PFSK-1 (cell line): Measurements from ENCODE around the gene RRH.

ENCODE experiments used
- FOXP2 ChIP-seq: optimal IDR thresholded peaks from 2 replicates; pipeline ENCODE3; 2011; ENCODE audit warnings: borderline replicate concordance, control low read depth, inconsistent platforms; ENCODE audit not compliant: insufficient read depth; ENCODE audit errors: extremely low read length, extremely low read depth
- POLR2AphosphoS5 ChIP-seq: IDR thresholded peaks from 2 replicates; pipeline ENCODE4 v1.6.1; 2012; ENCODE audit warnings: low read depth, mild to moderate bottlenecking, control low read depth, low read length, moderate library complexity
- SIN3A ChIP-seq: IDR thresholded peaks from 2 replicates; pipeline ENCODE4 v1.6.1; 2012; ENCODE audit warnings: mild to moderate bottlenecking, low read length, moderate library complexity, borderline replicate concordance; ENCODE audit not compliant: insufficient read depth
- TAF1 ChIP-seq: IDR thresholded peaks from 2 replicates; pipeline ENCODE4 v1.6.1; 2012; ENCODE audit warnings: low read length, control low read depth, borderline replicate concordance; ENCODE audit not compliant: insufficient read depth
- TF ChIP-seq, protein P1 (sequence below), 2 experiments: IDR thresholded peaks; 2 replicates each; pipeline versions ENCODE4 v1.6.1 to v1.8.0; 2011 to 2012; ENCODE audit warnings: low read depth in 2 of 2, low read length in 2 of 2, control low read depth in 1 of 2, inconsistent platforms in 1 of 2, mild to moderate bottlenecking in 1 of 2, moderate library complexity in 1 of 2; ENCODE audit not compliant: insufficient read depth in 1 of 2

- TF ChIP-seq, protein P1, sequence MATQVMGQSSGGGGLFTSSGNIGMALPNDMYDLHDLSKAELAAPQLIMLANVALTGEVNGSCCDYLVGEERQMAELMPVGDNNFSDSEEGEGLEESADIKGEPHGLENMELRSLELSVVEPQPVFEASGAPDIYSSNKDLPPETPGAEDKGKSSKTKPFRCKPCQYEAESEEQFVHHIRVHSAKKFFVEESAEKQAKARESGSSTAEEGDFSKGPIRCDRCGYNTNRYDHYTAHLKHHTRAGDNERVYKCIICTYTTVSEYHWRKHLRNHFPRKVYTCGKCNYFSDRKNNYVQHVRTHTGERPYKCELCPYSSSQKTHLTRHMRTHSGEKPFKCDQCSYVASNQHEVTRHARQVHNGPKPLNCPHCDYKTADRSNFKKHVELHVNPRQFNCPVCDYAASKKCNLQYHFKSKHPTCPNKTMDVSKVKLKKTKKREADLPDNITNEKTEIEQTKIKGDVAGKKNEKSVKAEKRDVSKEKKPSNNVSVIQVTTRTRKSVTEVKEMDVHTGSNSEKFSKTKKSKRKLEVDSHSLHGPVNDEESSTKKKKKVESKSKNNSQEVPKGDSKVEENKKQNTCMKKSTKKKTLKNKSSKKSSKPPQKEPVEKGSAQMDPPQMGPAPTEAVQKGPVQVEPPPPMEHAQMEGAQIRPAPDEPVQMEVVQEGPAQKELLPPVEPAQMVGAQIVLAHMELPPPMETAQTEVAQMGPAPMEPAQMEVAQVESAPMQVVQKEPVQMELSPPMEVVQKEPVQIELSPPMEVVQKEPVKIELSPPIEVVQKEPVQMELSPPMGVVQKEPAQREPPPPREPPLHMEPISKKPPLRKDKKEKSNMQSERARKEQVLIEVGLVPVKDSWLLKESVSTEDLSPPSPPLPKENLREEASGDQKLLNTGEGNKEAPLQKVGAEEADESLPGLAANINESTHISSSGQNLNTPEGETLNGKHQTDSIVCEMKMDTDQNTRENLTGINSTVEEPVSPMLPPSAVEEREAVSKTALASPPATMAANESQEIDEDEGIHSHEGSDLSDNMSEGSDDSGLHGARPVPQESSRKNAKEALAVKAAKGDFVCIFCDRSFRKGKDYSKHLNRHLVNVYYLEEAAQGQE (IDR thresholded peaks at IDR 0.05; ENCODE audit: insufficient read depth in 1 of 2, low read depth in 2 of 2, low read length in 2 of 2): no peak
- TF ChIP-seq POLR2AphosphoS5: no peak
- no peak for TF ChIP-seq TAF1
- no peak for TF ChIP-seq FOXP2
- no peak for TF ChIP-seq SIN3A
These were observed 17.0 kb upstream of the RRH start for GRCh38 chr4:109810552-109811387.
